ENCODE measurements around the gene CHRM4. TPM values are rescaled to one million over a fixed set of nuclear protein-coding genes. Genes with fewer than 3 reads are reported as not detected.

The CHRM4 gene
- polyA plus RNA-seq, 2 of the 4 experiments (the other 2 are of a cell fraction) = 0.17 to 0.28 TPM

- H3K9me3 ChIP-seq = no peaks in the 10 kb centered on the region
- ATAC-seq (no peak), FAIRE-seq (no peak), DNase-seq (ENCODE audit: low read depth in 1 of 2, low spot score in 1 of 2) (no peak)
- H3K4me3 ChIP-seq = no peak overlapping the region
- ChIA-PET CTCF (interaction anchor here (1.2 to 25.2 kb wide), 8 partner anchors 6 to 122 kb away, joined by 3 to 325 read pairs (median 6); partner anchors contain the start of genes CHRM4 and DGKZ), POLR2A (no interaction called here)
- no peak for TF ChIP-seq ZC3H11A (IDR thresholded peaks at IDR 0.05)
- no peak for TF ChIP-seq GATA3 (IDR thresholded peaks at IDR 0.05; ENCODE audit: borderline replicate concordance)
- TF ChIP-seq SMC3 (IDR thresholded peaks at IDR 0.05) = no peak
- TF ChIP-seq CHD4 (IDR thresholded peaks at IDR 0.05; ENCODE audit: borderline replicate concordance) = no peak
- no peak for TF ChIP-seq TP53 (CRISPR knock-in tag; IDR thresholded peaks at IDR 0.05)
- TF ChIP-seq REST (IDR thresholded peaks at IDR 0.05) = no peak
- no peak for TF ChIP-seq CBX2 (IDR thresholded peaks at IDR 0.05; ENCODE audit: borderline replicate concordance, low read depth)
- TF ChIP-seq KDM5A (IDR thresholded peaks at IDR 0.05) = no peak
- no peak for TF ChIP-seq FOSL2 (IDR thresholded peaks at IDR 0.05)
- TF ChIP-seq FOSL2 (CRISPR knock-in tag; IDR thresholded peaks at IDR 0.05) = no peak
- TF ChIP-seq FOSB (CRISPR knock-in tag; IDR thresholded peaks at IDR 0.05) = no peak
- no peak for TF ChIP-seq NR3C1 (IDR thresholded peaks at IDR 0.05)
- no peak for TF ChIP-seq TFCP2L1 (CRISPR knock-in tag; IDR thresholded peaks at IDR 0.05)
- TF ChIP-seq USF2 (IDR thresholded peaks at IDR 0.05) = no peak
- no peak for TF ChIP-seq JUN (IDR thresholded peaks at IDR 0.05)
- no peak for TF ChIP-seq ZFP36 (IDR thresholded peaks at IDR 0.05; ENCODE audit: borderline replicate concordance, partially characterized antibody)
- no peak for TF ChIP-seq NFE2L2 (conservative IDR thresholded peaks at IDR 0.05; ENCODE audit: low read length)
- TF ChIP-seq BHLHE40 (IDR thresholded peaks at IDR 0.05; ENCODE audit: low read depth, low read length) = no peak
- TF ChIP-seq BCL3 (IDR thresholded peaks at IDR 0.05) = no peak
- no peak for TF ChIP-seq MAZ (IDR thresholded peaks at IDR 0.05; ENCODE audit: borderline replicate concordance, low read depth, low read length)
- TF ChIP-seq EHMT2 (IDR thresholded peaks at IDR 0.05; ENCODE audit: low read depth) = no peak
- peaks cover 10% of the 10 kb centered on the region for H3K4me1 ChIP-seq
- H3K27ac ChIP-seq = no peak overlapping the region
- 90% methylated on average over 24 of the region's 26 CpGs for WGBS (ENCODE audit: missing lambda C conversion rate)
- no peak overlapping the region for H3K4me2 ChIP-seq
Observed at GRCh38 chr11:46361283-46362155, 30.1 kb downstream of the CHRM4 start.

- H3K9me3 ChIP-seq = no peaks in the 10 kb centered on the region
- 82% methylated on average over 7 of the region's 7 CpGs for WGBS (ENCODE audit: missing lambda C conversion rate)
- TF ChIP-seq JUNB (IDR thresholded peaks at IDR 0.05) (no peak), RFX5 (IDR thresholded peaks at IDR 0.05) (no peak), FOSB (CRISPR knock-in tag; IDR thresholded peaks at IDR 0.05) (no peak), POLR2AphosphoS2 (conservative IDR thresholded peaks at IDR 0.05; ENCODE audit: low read length) (no peak), JUN (IDR thresholded peaks at IDR 0.05) (no peak), SMC3 (IDR thresholded peaks at IDR 0.05) (no peak), ESRRA (IDR thresholded peaks at IDR 0.05; ENCODE audit: borderline replicate concordance, low read length) (no peak), MAZ (IDR thresholded peaks at IDR 0.05; ENCODE audit: borderline replicate concordance, low read depth, low read length) (no peak), SREBF2 (IDR thresholded peaks at IDR 0.05) (no peak), HEYL (CRISPR knock-in tag; IDR thresholded peaks at IDR 0.05) (no peak), MYC (IDR thresholded peaks at IDR 0.05; ENCODE audit: borderline replicate concordance, low read length) (no peak), KDM1A (IDR thresholded peaks at IDR 0.05; ENCODE audit: low read depth) (no peak)
- H3K4me3 ChIP-seq = no peak overlapping the region
- peaks cover 10% of the 10 kb centered on the region for H3K4me1 ChIP-seq
- POLR2A ChIA-PET = no interaction called here
- FAIRE-seq (no peak), ATAC-seq (no peak), DNase-seq (ENCODE audit: low read depth in 1 of 2, low spot score in 1 of 2) (no peak)
- CTCF ChIA-PET = interaction anchor here (1.2 to 25.2 kb wide), 6 partner anchors 6 to 31 kb away, joined by 4 to 325 read pairs (median 6); partner anchors contain the start of genes CHRM4 and DGKZ
- no peak overlapping the region for H3K27ac ChIP-seq
- no peak overlapping the region for H3K4me2 ChIP-seq
Observed at GRCh38 chr11:46360878-46361277, 30.7 kb downstream of the CHRM4 start.
